ENCODE results near the gene PIK3CA.
"Not testable (repeated sequence)": the region's sequence is repeated elsewhere in the genome, so short reads cannot be mapped to it uniquely, and the experiment has no call there.

The PIK3CA gene

DNA sequence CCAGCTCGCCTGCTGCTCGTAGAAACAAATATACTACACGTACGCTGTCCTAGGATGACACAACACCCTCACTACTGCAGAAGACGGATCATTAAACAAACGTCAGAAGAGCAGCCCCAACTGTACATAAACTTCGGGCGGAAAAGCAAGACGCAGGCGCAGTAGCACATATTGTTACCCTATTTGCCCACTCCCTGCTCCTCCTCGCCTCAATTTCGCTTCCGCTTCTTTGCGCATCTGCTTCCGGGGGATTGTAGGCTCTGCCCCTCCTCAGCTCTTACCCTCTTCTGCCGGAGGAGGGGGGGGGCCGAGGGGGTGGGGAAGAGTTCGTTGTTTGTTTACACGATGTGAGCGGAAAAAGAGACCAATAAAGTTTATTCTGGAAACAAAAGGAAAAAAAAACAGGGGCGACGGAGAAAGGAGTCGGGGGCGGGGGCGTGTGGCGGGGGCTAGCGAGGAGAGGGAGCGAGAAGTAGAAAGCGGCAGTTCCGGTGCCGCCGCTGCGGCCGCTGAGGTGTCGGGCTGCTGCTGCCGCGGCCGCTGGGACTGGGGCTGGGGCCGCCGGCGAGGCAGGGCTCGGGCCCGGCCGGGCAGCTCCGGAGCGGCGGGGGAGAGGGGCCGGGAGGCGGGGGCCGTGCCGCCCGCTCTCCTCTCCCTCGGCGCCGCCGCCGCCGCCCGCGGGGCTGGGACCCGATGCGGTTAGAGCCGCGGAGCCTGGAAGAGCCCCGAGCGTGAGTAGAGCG lies at the start of gene PIK3CA:
Gene PIK3CA (plus strand): TSS at position 485 of the 743 bp plus-strand sequence. CDS start 50,469 bp downstream, outside the sequence.
- peak within 1 kb of the TSS; percentile 65 for H3K27ac ChIP-seq
- TF ChIP-seq ZFX (IDR thresholded peaks at IDR 0.05) (no peak; the same call in 1 of the 2 replicates), CTCF (conservative IDR thresholded peaks at IDR 0.05) (no peak)

GRCh38 chr3:179098388-179099077 lies 49.6 kb upstream of the PIK3CA start:
- no peak overlapping the region for H3K27ac ChIP-seq
- peak; percentile 15 for TF ChIP-seq CTCF (conservative IDR thresholded peaks at IDR 0.05)
- no peak for TF ChIP-seq ZFX (IDR thresholded peaks at IDR 0.05)

- no peak overlapping the region for H3K27ac ChIP-seq
- no peak for TF ChIP-seq CTCF (conservative IDR thresholded peaks at IDR 0.05)
- TF ChIP-seq ZFX (IDR thresholded peaks at IDR 0.05): no peak
Measured at GRCh38 chr3:179100652-179101051, 47.5 kb upstream of the PIK3CA start.

- no peak overlapping the region for H3K27ac ChIP-seq
- TF ChIP-seq CTCF (conservative IDR thresholded peaks at IDR 0.05) (no peak), ZFX (IDR thresholded peaks at IDR 0.05) (no peak)
Measured at GRCh38 chr3:179105881-179106280, 42.3 kb upstream of the PIK3CA start.

DNA sequence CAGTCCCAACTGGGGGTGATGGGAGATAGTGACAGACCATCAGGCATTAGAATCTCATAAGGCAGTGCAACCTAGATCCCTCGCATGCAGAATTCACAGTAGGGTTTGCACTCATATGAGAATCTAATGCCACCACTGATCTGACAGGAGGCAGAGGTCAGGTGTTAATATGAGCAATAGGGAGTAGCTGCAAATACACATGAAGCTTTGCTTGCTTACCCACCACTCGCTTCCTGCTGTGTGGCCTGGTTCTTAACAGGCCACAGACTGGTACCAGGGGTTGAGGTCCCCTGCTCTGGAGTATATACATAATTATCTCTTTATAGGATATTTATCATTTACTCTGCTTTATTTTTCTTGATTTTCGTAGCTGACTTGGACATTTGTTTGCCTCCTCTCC lies 40.5 kb upstream of the PIK3CA start:
- no peak for TF ChIP-seq ZFX (IDR thresholded peaks at IDR 0.05)
- TF ChIP-seq CTCF (conservative IDR thresholded peaks at IDR 0.05): no peak
- no peak overlapping the region for H3K27ac ChIP-seq

DNA sequence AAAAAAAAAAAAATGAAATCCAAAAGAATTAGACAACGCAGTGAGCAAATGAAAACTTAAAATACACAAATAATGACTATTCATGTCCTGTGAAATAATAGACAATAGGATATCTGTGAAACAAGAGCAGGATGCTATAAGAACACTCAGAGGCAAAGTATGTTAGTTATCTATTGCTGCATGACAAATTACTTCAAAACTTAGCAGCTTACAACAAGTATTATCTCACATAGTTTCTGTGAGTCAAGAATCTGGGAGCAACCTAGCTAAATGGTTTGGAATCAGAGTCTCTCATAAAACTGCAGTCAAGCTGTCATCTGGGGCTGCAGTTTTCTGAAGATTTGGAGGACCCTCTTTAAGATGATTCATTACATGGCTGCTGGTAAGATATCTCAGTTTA lies 40.1 kb upstream of the PIK3CA start:
- TF ChIP-seq ZFX (IDR thresholded peaks at IDR 0.05) (no peak), CTCF (conservative IDR thresholded peaks at IDR 0.05) (no peak)
- H3K27ac ChIP-seq: no peak overlapping the region

DNA sequence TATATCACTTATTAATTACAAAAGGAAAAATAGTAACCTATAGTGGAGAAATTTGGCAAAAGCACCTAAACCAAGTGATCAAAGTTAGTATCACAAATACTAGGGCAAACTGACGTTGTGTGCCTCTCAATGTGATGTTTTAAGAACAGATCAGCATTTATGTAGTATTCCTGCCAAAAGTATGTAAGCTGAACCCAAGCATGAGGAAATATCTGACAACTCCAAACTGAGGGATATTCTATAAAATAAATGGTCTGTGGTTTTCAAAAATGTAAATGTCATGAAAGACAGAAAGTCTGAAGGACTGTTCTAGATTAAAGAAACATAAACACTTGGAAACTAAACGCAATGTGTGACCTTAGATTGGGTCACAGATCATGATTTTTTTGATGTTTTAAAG lies 34.3 kb upstream of the PIK3CA start:
- no peak overlapping the region for H3K27ac ChIP-seq
- TF ChIP-seq CTCF (conservative IDR thresholded peaks at IDR 0.05): no peak
- no peak for TF ChIP-seq ZFX (IDR thresholded peaks at IDR 0.05)

- not testable (repeated sequence) for H3K27ac ChIP-seq
Measured at GRCh38 chr3:179115444-179115843, 32.7 kb upstream of the PIK3CA start.

Data from C4-2B (cell line).